Glutamatergic neuron (in vitro differentiated cells): ENCODE data around the gene ARHGAP29. TPM values are rescaled to one million over a fixed set of nuclear protein-coding genes. Genes with fewer than 3 reads are reported as not detected.

Experiments
- DNase-seq: peaks from one replicate; pipeline ENCODE4 v3.0.0; 2022
- H3K27ac Mint-ChIP-seq: one replicate; pipeline ENCODE4 v1.8.0; 2020; ENCODE audit warnings: mild to moderate bottlenecking, mixed read lengths, inconsistent platforms; ENCODE audit not compliant: unreplicated experiment
- H3K27me3 Mint-ChIP-seq: one replicate; pipeline ENCODE4 v1.8.0; 2020; ENCODE audit warnings: mild to moderate bottlenecking, moderate library complexity, mixed read lengths, inconsistent platforms; ENCODE audit not compliant: unreplicated experiment
- H3K36me3 Mint-ChIP-seq: one replicate; pipeline ENCODE4 v1.8.0; 2020; ENCODE audit warnings: mild to moderate bottlenecking, mixed read lengths, inconsistent platforms; ENCODE audit not compliant: unreplicated experiment
- H3K4me1 Mint-ChIP-seq: one replicate; pipeline ENCODE4 v1.8.0; 2020; ENCODE audit warnings: mild to moderate bottlenecking, low read depth, mixed read lengths, inconsistent platforms; ENCODE audit not compliant: unreplicated experiment
- H3K4me3 Mint-ChIP-seq: one replicate; pipeline ENCODE4 v1.8.0; 2020; ENCODE audit warnings: mild to moderate bottlenecking, mixed read lengths, inconsistent platforms; ENCODE audit not compliant: unreplicated experiment
- H3K9me3 Mint-ChIP-seq: one replicate; pipeline ENCODE4 v1.8.0; 2020; ENCODE audit warnings: mild to moderate bottlenecking, moderate library complexity, mixed read lengths, inconsistent platforms; ENCODE audit not compliant: unreplicated experiment
- total RNA-seq: library from RNA; stranded (reverse); fragmentation: NEBNext Ultra II Directional; extraction: Animal tissue kit (Norgen Biotek cat#: 25700); gene quantifications from one replicate; pipeline ENCODE4 v1.2.1, GENCODE V29; 2021; ENCODE audit not compliant: unreplicated experiment
- TF ChIP-seq, protein P1 (sequence below): fragments of 200-600 bp; sonication (generic); IDR thresholded peaks from one replicate; pipeline ENCODE4 v1.5.0; 2021; ENCODE audit not compliant: partially characterized antibody, unreplicated experiment

Gene ARHGAP29
- total RNA-seq, 1 donor from 2014 or later = 1.1 TPM

- no peak for DNase-seq
- H3K4me3 Mint-ChIP-seq = no peak overlapping the region
Measured at GRCh38 chr1:94186946-94187345, 50.4 kb downstream of the ARHGAP29 start.

GRCh38 chr1:94183197-94183815 is 54.1 kb downstream of the ARHGAP29 start:
- H3K27ac Mint-ChIP-seq = no peak overlapping the region
- H3K36me3 Mint-ChIP-seq = no peaks in the 10 kb centered on the region
- no peaks in the 10 kb centered on the region for H3K27me3 Mint-ChIP-seq
- no peak overlapping the region for H3K4me3 Mint-ChIP-seq
- H3K4me1 Mint-ChIP-seq = no peaks in the 10 kb centered on the region
- no peaks in the 10 kb centered on the region for H3K9me3 Mint-ChIP-seq
- TF ChIP-seq, protein P1, sequence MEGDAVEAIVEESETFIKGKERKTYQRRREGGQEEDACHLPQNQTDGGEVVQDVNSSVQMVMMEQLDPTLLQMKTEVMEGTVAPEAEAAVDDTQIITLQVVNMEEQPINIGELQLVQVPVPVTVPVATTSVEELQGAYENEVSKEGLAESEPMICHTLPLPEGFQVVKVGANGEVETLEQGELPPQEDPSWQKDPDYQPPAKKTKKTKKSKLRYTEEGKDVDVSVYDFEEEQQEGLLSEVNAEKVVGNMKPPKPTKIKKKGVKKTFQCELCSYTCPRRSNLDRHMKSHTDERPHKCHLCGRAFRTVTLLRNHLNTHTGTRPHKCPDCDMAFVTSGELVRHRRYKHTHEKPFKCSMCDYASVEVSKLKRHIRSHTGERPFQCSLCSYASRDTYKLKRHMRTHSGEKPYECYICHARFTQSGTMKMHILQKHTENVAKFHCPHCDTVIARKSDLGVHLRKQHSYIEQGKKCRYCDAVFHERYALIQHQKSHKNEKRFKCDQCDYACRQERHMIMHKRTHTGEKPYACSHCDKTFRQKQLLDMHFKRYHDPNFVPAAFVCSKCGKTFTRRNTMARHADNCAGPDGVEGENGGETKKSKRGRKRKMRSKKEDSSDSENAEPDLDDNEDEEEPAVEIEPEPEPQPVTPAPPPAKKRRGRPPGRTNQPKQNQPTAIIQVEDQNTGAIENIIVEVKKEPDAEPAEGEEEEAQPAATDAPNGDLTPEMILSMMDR = no peak
- no peak for DNase-seq

More at GRCh38 chr1:94186946-94187345, 50.4 kb downstream of the ARHGAP29 start:
- no peak overlapping the region for H3K27ac Mint-ChIP-seq
- TF ChIP-seq, protein P1 = no peak
- no peaks in the 10 kb centered on the region for H3K36me3 Mint-ChIP-seq
- H3K9me3 Mint-ChIP-seq = no peaks in the 10 kb centered on the region
- no peaks in the 10 kb centered on the region for H3K4me1 Mint-ChIP-seq
- no peaks in the 10 kb centered on the region for H3K27me3 Mint-ChIP-seq

DNA sequence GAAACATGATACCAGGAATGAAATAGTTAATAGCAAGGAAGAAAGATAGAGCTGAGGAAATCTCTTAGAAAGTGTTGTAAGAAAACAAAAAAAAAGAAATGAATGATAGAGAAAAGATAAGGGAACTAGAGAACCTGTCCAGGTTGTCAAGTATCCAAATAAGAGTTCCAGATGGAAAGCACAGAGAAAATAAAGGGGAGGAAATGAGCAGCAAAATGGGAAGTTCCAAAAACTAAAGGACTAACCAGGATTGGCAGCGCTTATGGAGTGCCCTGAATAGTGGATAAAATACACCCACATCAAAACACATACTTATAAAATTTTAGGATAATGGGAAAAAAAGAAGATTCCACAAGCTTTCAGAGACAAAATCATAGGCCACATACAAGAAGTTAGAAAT is 55.2 kb downstream of the ARHGAP29 start:
- peaks cover 1% of the 10 kb centered on the region for H3K9me3 Mint-ChIP-seq
- no peaks in the 10 kb centered on the region for H3K36me3 Mint-ChIP-seq
- H3K27ac Mint-ChIP-seq = no peak overlapping the region
- TF ChIP-seq, protein P1 = no peak
- DNase-seq = no peak
- H3K4me3 Mint-ChIP-seq = no peak overlapping the region
- H3K27me3 Mint-ChIP-seq = no peaks in the 10 kb centered on the region
- no peaks in the 10 kb centered on the region for H3K4me1 Mint-ChIP-seq

DNA sequence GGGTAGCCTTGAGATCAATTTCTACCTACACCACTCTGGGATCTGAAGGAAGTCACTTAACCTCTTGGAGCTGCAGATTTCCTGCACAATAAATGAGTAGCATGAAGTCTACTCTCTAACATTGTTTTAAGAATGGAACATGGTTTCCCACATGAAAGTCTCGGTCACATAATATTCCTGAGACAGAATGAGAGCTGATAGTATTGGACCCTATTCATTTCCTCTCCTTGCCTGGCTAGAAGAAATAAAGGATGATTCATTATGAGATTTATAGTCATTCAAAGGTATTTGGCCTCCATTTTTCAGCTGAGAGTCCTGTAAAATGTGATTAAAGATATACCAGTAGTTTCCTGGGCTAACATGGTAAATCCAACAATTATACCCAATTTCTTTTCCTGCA is 56.7 kb downstream of the ARHGAP29 start:
- no peaks in the 10 kb centered on the region for H3K4me1 Mint-ChIP-seq
- peaks cover 1% of the 10 kb centered on the region for H3K9me3 Mint-ChIP-seq
- H3K27me3 Mint-ChIP-seq = no peaks in the 10 kb centered on the region
- TF ChIP-seq, protein P1 = no peak
- no peak for DNase-seq
- H3K27ac Mint-ChIP-seq = no peak overlapping the region
- H3K36me3 Mint-ChIP-seq = no peaks in the 10 kb centered on the region
- H3K4me3 Mint-ChIP-seq = no peak overlapping the region

- Mint-ChIP-seq H3K27me3 (no peaks in the 10 kb centered on the region), H3K4me1 (no peaks in the 10 kb centered on the region), H3K27ac (no peak overlapping the region), H3K4me3 (no peak overlapping the region), H3K9me3 (peaks cover 1% of the 10 kb centered on the region), H3K36me3 (no peaks in the 10 kb centered on the region)
- TF ChIP-seq, protein P1 = no peak
- no peak for DNase-seq
Measured at GRCh38 chr1:94178901-94179300, 58.5 kb downstream of the ARHGAP29 start.
